Measurements from ENCODE around the gene FRMPD4.

FRMPD4 gene

DNA sequence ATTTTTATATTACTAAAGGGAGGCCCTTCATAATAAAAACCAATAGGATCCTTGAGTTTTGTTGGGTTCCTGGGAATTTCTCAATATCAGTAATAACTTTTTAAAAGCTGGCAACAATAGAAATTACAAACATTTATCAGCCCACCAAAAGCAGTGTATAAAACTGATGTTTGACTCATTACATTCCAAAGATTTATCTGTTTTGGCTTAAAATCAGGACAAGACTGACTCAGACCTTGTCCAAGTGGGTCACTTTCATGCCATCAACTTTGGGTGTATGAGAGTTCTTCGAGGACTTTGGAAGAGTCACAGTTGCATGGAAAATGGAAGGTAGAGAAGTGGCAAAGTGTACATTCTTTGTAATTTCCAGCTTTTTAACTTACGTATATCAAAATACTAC is 102.8 kb downstream of the FRMPD4 start:
- Histone ChIP-seq H3K27ac (ENCODE audit: low read depth, low read length) (no peak overlapping the region), H3K9me3 (ENCODE audit: low read length) (no peaks in the 10 kb centered on the region), H3K36me3 (ENCODE audit: insufficient read depth, low read length) (no peaks in the 10 kb centered on the region), H3K4me1 (ENCODE audit: insufficient read depth, low read length) (no peaks in the 10 kb centered on the region), H3K27me3 (ENCODE audit: control insufficient read depth in 1 of 2, insufficient read depth in 2 of 2, low read length in 2 of 2) (no peaks in the 10 kb centered on the region), H3K4me3 (ENCODE audit: low read depth in 1 of 2, low read length in 2 of 2) (no peak overlapping the region), H3K9ac (ENCODE audit: low read length) (no peak overlapping the region)

DNA sequence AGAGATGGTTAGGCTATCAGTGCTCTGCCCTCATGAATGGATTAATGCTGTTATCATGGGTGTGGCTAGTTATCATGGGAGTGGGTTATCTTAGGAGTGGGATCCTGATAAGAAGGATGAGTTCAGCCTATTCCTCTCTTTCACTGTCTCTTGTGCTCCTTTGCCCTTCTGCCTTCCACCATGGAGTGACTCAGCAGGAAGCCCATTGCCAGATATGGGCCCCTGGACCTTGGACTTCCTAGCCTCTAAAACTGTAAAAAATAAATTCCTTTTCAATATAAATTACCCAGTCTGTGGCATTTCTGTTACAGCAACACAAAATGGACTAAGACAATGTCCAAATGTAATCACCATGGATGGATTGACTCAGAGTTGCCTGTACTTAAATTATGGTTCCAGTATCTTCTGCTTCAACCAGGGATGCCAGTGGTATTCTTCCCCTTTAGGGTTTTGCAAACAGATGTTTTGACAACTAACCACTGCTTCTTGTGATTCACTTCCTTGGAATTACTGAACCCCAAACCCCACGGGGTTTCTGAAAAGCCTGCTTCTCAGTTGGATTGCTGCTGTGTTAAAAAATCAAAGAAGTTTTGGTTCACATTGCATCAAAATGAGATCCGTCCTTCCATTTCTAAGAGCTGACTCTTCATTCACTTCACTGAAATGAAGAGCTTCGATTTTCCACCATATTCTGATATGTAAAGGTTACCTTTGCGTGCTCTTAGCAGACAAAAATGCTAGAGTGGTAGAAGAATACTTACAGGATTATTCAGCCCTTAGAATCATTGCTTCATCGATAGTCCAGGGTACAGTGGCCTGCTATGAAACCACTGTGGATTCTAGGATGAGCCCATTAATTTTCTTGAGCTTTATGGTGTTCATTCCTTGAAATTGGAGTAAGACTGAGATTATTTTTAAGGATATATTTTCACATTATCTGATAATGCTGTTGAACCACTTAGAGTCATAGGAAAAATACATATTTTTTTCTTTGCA is 107.7 kb downstream of the FRMPD4 start:
- Histone ChIP-seq H3K36me3 (ENCODE audit: insufficient read depth, low read length) (no peaks in the 10 kb centered on the region), H3K27me3 (ENCODE audit: control insufficient read depth in 1 of 2, insufficient read depth in 2 of 2, low read length in 2 of 2) (no peaks in the 10 kb centered on the region), H3K4me3 (ENCODE audit: low read depth in 1 of 2, low read length in 2 of 2) (no peak overlapping the region)

DNA sequence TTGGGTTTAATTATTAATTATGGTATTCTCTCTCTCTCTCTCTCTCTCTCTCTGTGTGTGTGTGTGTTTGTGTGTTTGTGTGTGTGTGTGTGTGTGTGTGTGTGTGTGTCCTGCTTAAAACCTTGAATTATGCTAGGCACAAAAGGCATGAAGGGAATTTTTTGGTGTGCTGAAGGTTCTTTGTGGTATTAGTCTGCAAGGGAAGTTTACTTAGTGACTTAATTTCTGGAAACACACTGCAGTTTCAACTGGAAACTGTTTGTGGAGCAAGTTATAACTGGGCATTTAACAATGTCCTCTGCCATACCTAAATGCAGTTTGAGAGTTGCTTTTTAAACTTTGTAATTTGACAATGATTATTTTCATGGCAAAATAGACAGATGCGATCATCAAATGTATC is 111.7 kb downstream of the FRMPD4 start:
- H3K9ac ChIP-seq (ENCODE audit: low read length) = no peak overlapping the region
- H3K9me3 ChIP-seq (ENCODE audit: low read length) = no peaks in the 10 kb centered on the region
- no peak overlapping the region for H3K27ac ChIP-seq (ENCODE audit: low read depth, low read length)
- no peaks in the 10 kb centered on the region for H3K36me3 ChIP-seq (ENCODE audit: insufficient read depth, low read length)
- no peak overlapping the region for H3K4me3 ChIP-seq (ENCODE audit: low read depth in 1 of 2, low read length in 2 of 2)
- no peaks in the 10 kb centered on the region for H3K27me3 ChIP-seq (ENCODE audit: control insufficient read depth in 1 of 2, insufficient read depth in 2 of 2, low read length in 2 of 2)
- no peaks in the 10 kb centered on the region for H3K4me1 ChIP-seq (ENCODE audit: insufficient read depth, low read length)

More for the DNA sequence above, 107.7 kb downstream of the FRMPD4 start:
- Histone ChIP-seq H3K9ac (ENCODE audit: low read length) (no peak overlapping the region), H3K9me3 (ENCODE audit: low read length) (no peaks in the 10 kb centered on the region), H3K4me1 (ENCODE audit: insufficient read depth, low read length) (no peaks in the 10 kb centered on the region), H3K27ac (ENCODE audit: low read depth, low read length) (no peak overlapping the region)

DNA sequence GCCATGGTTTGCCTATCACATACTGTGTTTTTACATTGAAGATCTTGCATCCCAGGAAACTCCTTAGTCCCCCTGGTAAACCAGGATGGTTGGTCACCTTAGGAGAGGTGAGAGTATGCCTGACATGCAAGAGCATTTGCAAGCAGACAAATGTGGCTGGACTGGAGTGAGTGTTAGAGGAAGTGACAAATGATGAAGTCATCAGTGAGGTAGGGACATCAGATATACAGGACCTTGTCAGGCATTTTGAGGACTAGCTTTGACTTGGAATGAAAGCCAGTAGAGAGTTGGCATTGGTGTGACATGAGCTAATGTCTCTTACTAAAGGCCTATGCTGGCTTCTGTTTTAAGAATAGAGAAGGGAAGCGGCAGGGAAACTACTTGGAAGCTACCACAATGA is 124.9 kb downstream of the FRMPD4 start:
- H3K9me3 ChIP-seq (ENCODE audit: low read length) = no peaks in the 10 kb centered on the region
- H3K27ac ChIP-seq (ENCODE audit: low read depth, low read length) = no peak overlapping the region
- H3K4me3 ChIP-seq (ENCODE audit: low read depth in 1 of 2, low read length in 2 of 2) = no peak overlapping the region
- peaks cover 5% of the 10 kb centered on the region for H3K4me1 ChIP-seq (ENCODE audit: insufficient read depth, low read length)
- H3K9ac ChIP-seq (ENCODE audit: low read length) = no peak overlapping the region
- H3K27me3 ChIP-seq (ENCODE audit: control insufficient read depth in 1 of 2, insufficient read depth in 2 of 2, low read length in 2 of 2) = no peaks in the 10 kb centered on the region
- H3K36me3 ChIP-seq (ENCODE audit: insufficient read depth, low read length) = no peaks in the 10 kb centered on the region

DNA sequence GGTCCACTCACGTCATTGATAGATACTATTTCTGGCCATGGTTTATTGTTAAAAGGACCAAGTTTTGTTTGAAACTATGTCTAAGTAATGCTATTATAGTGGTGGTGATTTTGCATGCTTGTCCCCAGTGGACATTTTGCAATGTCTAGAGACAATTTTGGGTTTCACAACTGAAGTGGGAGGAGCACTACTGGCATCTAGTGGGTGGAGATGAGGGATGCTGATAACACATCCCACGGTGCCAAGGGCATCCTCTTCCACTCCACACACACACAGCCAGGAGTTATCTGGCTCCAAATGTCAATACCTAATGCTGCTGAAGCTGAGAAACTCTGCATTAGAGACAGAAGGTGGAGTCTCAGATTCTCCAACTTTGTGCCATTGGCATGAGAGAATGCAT is 131.2 kb downstream of the FRMPD4 start:
- no peaks in the 10 kb centered on the region for H3K9me3 ChIP-seq (ENCODE audit: low read length)
- H3K27me3 ChIP-seq (ENCODE audit: control insufficient read depth in 1 of 2, insufficient read depth in 2 of 2, low read length in 2 of 2) = no peaks in the 10 kb centered on the region
- no peak overlapping the region for H3K9ac ChIP-seq (ENCODE audit: low read length)
- no peak overlapping the region for H3K27ac ChIP-seq (ENCODE audit: low read depth, low read length)
- H3K4me3 ChIP-seq (ENCODE audit: low read depth in 1 of 2, low read length in 2 of 2) = no peak overlapping the region
- peaks cover 5% of the 10 kb centered on the region for H3K4me1 ChIP-seq (ENCODE audit: insufficient read depth, low read length)
- H3K36me3 ChIP-seq (ENCODE audit: insufficient read depth, low read length) = no peaks in the 10 kb centered on the region

DNA sequence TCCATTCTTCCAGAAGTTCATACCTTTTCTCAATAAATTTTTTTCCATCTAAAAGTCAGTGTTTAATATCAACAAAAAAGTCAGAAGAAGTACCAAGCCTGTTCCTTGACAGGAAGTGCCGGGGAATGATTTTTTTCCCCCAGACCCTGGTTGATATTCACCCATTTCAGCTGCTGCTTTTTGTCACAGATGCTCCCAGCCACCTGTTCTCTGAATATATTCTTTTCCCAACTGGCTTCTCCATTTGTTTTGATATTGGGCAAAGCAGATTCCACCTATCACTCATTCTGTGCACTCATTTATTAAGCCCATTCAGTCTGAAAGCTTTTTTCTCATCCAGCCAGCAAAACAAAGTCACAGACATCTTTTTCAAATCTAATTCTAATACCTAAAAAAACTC is 139.9 kb downstream of the FRMPD4 start:
- Histone ChIP-seq H3K9me3 (ENCODE audit: low read length) (no peaks in the 10 kb centered on the region), H3K36me3 (ENCODE audit: insufficient read depth, low read length) (no peaks in the 10 kb centered on the region), H3K9ac (ENCODE audit: low read length) (no peak overlapping the region), H3K27ac (ENCODE audit: low read depth, low read length) (no peak overlapping the region), H3K4me1 (ENCODE audit: insufficient read depth, low read length) (no peaks in the 10 kb centered on the region), H3K4me3 (ENCODE audit: low read depth in 1 of 2, low read length in 2 of 2) (no peak overlapping the region), H3K27me3 (ENCODE audit: control insufficient read depth in 1 of 2, insufficient read depth in 2 of 2, low read length in 2 of 2) (no peaks in the 10 kb centered on the region)

DNA sequence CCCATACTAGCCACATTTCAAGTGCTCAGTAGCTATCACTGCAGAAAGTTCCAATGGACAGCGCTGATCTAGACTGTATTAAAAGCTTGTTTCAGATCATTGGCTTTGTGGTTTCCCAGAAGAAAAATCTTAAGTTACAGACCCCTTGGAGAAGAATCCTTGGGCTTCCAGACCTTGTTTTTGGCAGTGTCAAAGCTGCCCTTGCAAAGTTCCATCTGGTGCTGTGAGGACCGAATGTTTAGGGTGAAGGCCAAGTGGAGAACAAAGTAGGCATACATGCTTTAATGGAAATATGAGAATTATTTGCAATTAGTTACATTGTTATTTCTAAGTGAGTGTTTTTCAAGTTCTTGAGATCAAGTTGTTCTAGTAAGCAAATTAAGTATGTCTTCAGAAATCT is 144.7 kb downstream of the FRMPD4 start:
- Histone ChIP-seq H3K4me1 (ENCODE audit: insufficient read depth, low read length) (no peaks in the 10 kb centered on the region), H3K4me3 (ENCODE audit: low read depth in 1 of 2, low read length in 2 of 2) (no peak overlapping the region), H3K36me3 (ENCODE audit: insufficient read depth, low read length) (no peaks in the 10 kb centered on the region), H3K27me3 (ENCODE audit: control insufficient read depth in 1 of 2, insufficient read depth in 2 of 2, low read length in 2 of 2) (no peaks in the 10 kb centered on the region), H3K9me3 (ENCODE audit: low read length) (no peaks in the 10 kb centered on the region), H3K27ac (ENCODE audit: low read depth, low read length) (no peak overlapping the region), H3K9ac (ENCODE audit: low read length) (no peak overlapping the region)

DNA sequence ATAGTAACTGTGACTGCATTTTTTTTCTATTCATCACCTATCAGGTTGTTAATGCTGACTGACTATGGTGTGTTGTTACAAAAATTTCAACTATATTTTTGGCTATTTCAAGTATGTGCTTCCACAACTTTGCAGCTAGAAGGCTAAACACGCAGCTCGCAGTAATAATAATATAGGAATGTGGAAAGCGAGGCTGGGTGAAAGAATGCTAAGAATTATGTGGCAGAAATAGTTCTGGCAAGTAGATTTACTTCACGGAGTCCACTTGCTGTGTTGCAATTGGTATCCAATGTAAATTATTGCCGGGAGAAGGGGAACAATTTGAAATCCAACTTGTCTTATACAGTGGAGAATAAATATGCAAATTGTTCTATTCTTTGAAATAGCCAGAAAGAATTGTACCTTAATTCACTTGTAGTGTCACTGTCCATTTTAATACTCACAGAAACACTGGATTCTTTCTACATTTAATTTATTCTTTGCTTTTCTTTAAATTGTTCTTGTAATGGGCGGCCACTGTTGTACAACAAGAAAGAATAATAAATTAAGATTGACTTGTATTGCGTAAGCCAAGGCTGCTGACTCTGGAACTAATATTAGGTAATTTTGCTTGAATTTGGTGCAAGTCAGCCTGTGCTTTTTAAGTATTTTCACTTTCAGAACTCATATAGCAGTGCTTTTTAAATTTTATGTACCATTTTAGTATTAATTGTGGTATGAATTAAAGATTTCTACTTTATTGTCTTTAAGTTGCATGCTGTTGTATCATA is 154.9 kb downstream of the FRMPD4 start:
- no peaks in the 10 kb centered on the region for H3K27me3 ChIP-seq (ENCODE audit: control insufficient read depth in 1 of 2, insufficient read depth in 2 of 2, low read length in 2 of 2)
- no peaks in the 10 kb centered on the region for H3K9me3 ChIP-seq (ENCODE audit: low read length)
- H3K4me3 ChIP-seq (ENCODE audit: low read depth in 1 of 2, low read length in 2 of 2) = no peak overlapping the region
- no peaks in the 10 kb centered on the region for H3K4me1 ChIP-seq (ENCODE audit: insufficient read depth, low read length)
- H3K27ac ChIP-seq (ENCODE audit: low read depth, low read length) = no peak overlapping the region
- H3K36me3 ChIP-seq (ENCODE audit: insufficient read depth, low read length) = no peaks in the 10 kb centered on the region
- H3K9ac ChIP-seq (ENCODE audit: low read length) = no peak overlapping the region

DNA sequence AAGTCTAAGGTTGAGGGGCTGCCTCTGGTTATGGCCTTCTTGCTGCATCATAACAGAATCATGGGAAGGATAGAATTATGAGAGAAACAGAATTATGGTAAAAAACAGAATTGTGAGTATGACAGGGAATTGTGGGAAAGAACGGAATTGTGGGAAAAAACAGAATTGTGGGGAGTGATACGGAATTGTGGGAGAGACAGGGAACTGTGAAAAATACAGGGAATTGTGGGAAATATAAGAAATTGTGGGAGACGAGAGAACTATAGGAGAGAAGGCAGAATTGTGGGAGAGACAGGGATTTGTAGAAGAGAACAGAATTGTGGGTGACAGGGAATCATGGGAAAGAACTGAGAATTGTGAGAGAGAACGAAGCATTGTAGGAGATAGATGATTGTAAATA is 159.1 kb downstream of the FRMPD4 start:
- H3K9me3 ChIP-seq (ENCODE audit: low read length) = no peaks in the 10 kb centered on the region
- no peaks in the 10 kb centered on the region for H3K4me1 ChIP-seq (ENCODE audit: insufficient read depth, low read length)

DNA sequence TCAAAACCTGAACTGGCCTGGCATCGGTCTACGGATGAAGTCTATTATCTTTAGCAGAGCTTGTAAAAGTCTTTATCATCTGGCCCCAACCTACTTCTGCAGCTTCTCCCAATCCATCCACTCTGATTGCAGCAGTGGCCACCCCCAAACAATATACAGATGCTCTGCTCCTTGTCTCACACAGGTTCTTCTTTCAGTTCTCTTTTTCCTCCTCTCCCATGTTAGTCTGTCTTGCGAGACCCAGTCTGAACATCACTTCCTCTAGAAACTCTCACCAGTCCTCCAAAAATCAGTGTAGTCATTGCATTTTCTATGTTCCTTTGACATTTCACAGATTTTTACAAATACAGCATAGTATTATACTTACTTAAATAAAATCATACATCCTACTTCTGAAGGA is 163.0 kb downstream of the FRMPD4 start:
- H3K36me3 ChIP-seq (ENCODE audit: insufficient read depth, low read length) = no peaks in the 10 kb centered on the region
- H3K9me3 ChIP-seq (ENCODE audit: low read length) = no peaks in the 10 kb centered on the region
- no peak overlapping the region for H3K27ac ChIP-seq (ENCODE audit: low read depth, low read length)
- no peak overlapping the region for H3K4me3 ChIP-seq (ENCODE audit: low read depth in 1 of 2, low read length in 2 of 2)
- H3K4me1 ChIP-seq (ENCODE audit: insufficient read depth, low read length) = no peaks in the 10 kb centered on the region
- H3K27me3 ChIP-seq (ENCODE audit: control insufficient read depth in 1 of 2, insufficient read depth in 2 of 2, low read length in 2 of 2) = no peaks in the 10 kb centered on the region
- no peak overlapping the region for H3K9ac ChIP-seq (ENCODE audit: low read length)

More for the DNA sequence above, 159.1 kb downstream of the FRMPD4 start:
- H3K9ac ChIP-seq (ENCODE audit: low read length) = no peak overlapping the region
- no peak overlapping the region for H3K4me3 ChIP-seq (ENCODE audit: low read depth in 1 of 2, low read length in 2 of 2)
- no peak overlapping the region for H3K27ac ChIP-seq (ENCODE audit: low read depth, low read length)
- no peaks in the 10 kb centered on the region for H3K27me3 ChIP-seq (ENCODE audit: control insufficient read depth in 1 of 2, insufficient read depth in 2 of 2, low read length in 2 of 2)
- no peaks in the 10 kb centered on the region for H3K36me3 ChIP-seq (ENCODE audit: insufficient read depth, low read length)

DNA sequence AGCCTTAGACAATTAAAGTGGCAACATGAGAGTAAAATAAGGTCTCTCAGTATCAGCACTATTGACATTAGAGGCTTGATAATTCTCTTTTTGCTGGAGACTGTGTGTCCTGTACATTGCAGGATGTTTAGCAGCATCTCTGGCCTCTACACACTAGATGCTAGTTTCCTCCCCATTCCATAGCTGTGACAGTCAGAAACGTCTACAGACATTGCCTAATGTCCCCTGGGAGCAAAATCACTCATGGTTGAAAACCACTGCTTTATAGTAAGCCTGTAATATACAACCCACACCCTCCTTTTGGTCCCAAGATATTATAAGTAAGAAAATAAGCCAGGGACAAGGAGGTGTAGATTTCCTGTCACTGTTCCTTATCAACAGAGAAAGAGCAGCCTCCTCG is 166.0 kb downstream of the FRMPD4 start:
- Histone ChIP-seq H3K4me1 (ENCODE audit: insufficient read depth, low read length) (no peaks in the 10 kb centered on the region), H3K9ac (ENCODE audit: low read length) (no peak overlapping the region), H3K36me3 (ENCODE audit: insufficient read depth, low read length) (no peaks in the 10 kb centered on the region), H3K27me3 (ENCODE audit: control insufficient read depth in 1 of 2, insufficient read depth in 2 of 2, low read length in 2 of 2) (no peaks in the 10 kb centered on the region), H3K4me3 (ENCODE audit: low read depth in 1 of 2, low read length in 2 of 2) (no peak overlapping the region), H3K27ac (ENCODE audit: low read depth, low read length) (no peak overlapping the region), H3K9me3 (ENCODE audit: low read length) (no peaks in the 10 kb centered on the region)

Measured in muscle layer of colon (tissue), 2 donors.